Measurements from ENCODE around the gene MKRN1. TPM values are rescaled to one million over a fixed set of nuclear protein-coding genes. Genes with fewer than 3 reads are reported as not detected.
A peak's percentile ranks its signal among the peaks of the same experiment; 100 is the strongest.

MKRN1 gene
- 100 to 1,000 TPM in 1 of 4 donors, 10 to 100 TPM in 3; 82.9 to 128 (median 99.0) TPM for total RNA-seq
- polyA plus RNA-seq: 53.1 TPM
- long read RNA-seq, donor 1, transcript MKRN1-201 (8 exons, 3,151 nt): major isoform, 317 of 415 reads
- long read RNA-seq, donor 1, transcript MKRN1-202 (5 exons, 1,601 nt): minor isoform, 45 of 415 reads
- long read RNA-seq, donor 1, partial matches to known transcripts: 20 of 415 reads
- long read RNA-seq, donor 1, other reads (novel, unspliced or antisense): 29 of 415 reads
- long read RNA-seq, donor 2, transcript MKRN1-201 (8 exons, 3,151 nt): major isoform, 114 of 138 reads
- long read RNA-seq, donor 2, transcript MKRN1-202 (5 exons, 1,601 nt): minor isoform, 10 of 138 reads
- long read RNA-seq, donor 2, partial matches to known transcripts: 4 of 138 reads
- long read RNA-seq, donor 2, other reads (novel, unspliced or antisense): 8 of 138 reads
- long read RNA-seq, donor 3, transcript MKRN1-201 (8 exons, 3,151 nt): major isoform, 148 of 212 reads
- long read RNA-seq, donor 3, transcript MKRN1-202 (5 exons, 1,601 nt): minor isoform, 20 of 212 reads
- long read RNA-seq, donor 3, partial matches to known transcripts: 13 of 212 reads
- long read RNA-seq, donor 3, other reads (novel, unspliced or antisense): 28 of 212 reads
- long read RNA-seq, donor 4, transcript MKRN1-202 (5 exons, 1,601 nt): minor isoform, 26 of 198 reads
- long read RNA-seq, donor 4, transcript MKRN1-201 (8 exons, 3,151 nt): major isoform, 157 of 198 reads
- long read RNA-seq, donor 4, partial matches to known transcripts: 2 of 198 reads
- long read RNA-seq, donor 4, other reads (novel, unspliced or antisense): 12 of 198 reads

DNA sequence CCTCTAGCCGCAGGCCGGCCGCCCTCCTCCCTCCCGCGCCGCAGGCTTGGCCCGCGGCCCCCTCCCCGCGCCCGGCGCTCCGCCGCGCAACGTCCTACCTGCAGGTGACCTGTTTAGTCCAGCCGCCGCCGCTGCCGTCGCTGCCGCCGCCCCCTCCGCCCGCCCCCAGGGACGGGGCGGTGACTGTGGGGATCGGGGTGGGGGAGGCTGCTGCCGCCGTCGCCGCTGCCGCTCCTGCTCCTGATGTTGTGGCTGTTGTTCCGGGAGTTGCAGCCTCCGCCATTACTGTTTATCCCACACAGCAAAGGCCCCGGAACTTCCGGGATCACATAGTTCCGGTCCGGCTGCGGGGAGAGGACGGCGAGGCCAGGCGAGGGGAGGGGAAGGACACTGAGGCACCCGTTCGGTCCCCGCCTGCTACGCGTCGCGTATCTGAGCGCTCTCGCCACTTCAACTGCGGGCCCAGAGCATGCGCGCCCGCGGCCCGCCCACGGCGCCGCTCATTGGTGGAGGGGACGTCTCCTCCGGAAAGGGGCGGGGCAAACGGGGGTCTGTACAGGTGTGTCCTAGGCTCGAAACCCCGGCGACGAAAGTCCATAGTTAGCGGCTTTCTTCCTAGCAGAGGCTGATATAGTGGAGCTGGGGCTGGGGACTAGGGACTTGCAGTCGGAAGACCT is at the start of gene MKRN1:
MKRN1 (minus strand) TSS at position 444 of the 677 bp plus-strand sequence; CDS start at position 283, 161 bp downstream.
- peaks cover 3% of the 10 kb centered on the region for H3K4me1 ChIP-seq (ENCODE audit: control insufficient read depth, insufficient read depth, low read length)
- no peaks in the 10 kb centered on the region for H3K27me3 ChIP-seq (ENCODE audit: control insufficient read depth, insufficient read depth)
- peak within 1 kb of the TSS; percentile 73 for H3K27ac ChIP-seq (ENCODE audit: low read length)
- intact Hi-C loops (cut with DNase I): no loop called here
- DNase-seq: peak; percentile 95 to 98 (median 98)
- no peaks in the 10 kb centered on the region for H3K9me3 ChIP-seq (ENCODE audit: control insufficient read depth, low read length)
- H3K4me3 ChIP-seq (ENCODE audit: low read length): peak within 1 kb of the TSS; percentile 98
- peak; percentile 98 to 99 for ATAC-seq
- under 1% methylated on average over 70 of the region's 71 CpGs for WGBS

- Histone ChIP-seq H3K4me3 (ENCODE audit: low read length) (no peak overlapping the region), H3K4me1 (ENCODE audit: control insufficient read depth, insufficient read depth, low read length) (no peaks in the 10 kb centered on the region), H3K27me3 (ENCODE audit: control insufficient read depth, insufficient read depth) (no peaks in the 10 kb centered on the region), H3K9me3 (ENCODE audit: control insufficient read depth, low read length) (no peaks in the 10 kb centered on the region), H3K27ac (ENCODE audit: low read length) (no peak overlapping the region)
- intact Hi-C loops (cut with DNase I): no loop called here
- no peak for DNase-seq
- WGBS: 79% methylated on average over 31 of the region's 31 CpGs
- ATAC-seq: peak in 1 of 2 donors; percentile 37
These were observed 47.7 kb upstream of the MKRN1 start for GRCh38 chr7:140526787-140527664.

DNA sequence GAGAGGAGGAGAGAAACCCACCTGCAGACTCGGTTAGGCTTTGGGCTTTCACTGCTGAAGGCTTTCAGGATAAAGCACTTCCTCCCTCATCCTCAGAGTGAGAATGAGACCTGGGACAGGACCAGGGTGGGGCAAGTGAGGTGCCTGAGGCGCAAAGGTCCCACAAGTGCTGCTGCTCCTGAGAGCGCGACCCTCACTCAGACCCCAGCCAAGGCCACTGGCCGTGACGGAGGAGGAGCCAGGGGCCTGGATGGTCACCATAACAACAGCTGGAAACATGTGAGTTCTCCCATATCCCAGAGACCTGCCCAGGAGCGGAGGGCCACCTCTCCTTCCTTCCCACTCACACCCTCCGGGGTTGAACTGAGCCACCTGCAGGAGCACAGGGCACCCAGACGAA is 46.9 kb upstream of the MKRN1 start:
- no peaks in the 10 kb centered on the region for H3K27me3 ChIP-seq (ENCODE audit: control insufficient read depth, insufficient read depth)
- H3K4me1 ChIP-seq (ENCODE audit: control insufficient read depth, insufficient read depth, low read length): no peaks in the 10 kb centered on the region
- H3K27ac ChIP-seq (ENCODE audit: low read length): no peak overlapping the region
- WGBS: 83% methylated on average over 9 of the region's 9 CpGs
- ATAC-seq (no peak), DNase-seq (no peak)
- H3K4me3 ChIP-seq (ENCODE audit: low read length): no peak overlapping the region
- intact Hi-C loops (cut with DNase I): no loop called here
- no peaks in the 10 kb centered on the region for H3K9me3 ChIP-seq (ENCODE audit: control insufficient read depth, low read length)

DNA sequence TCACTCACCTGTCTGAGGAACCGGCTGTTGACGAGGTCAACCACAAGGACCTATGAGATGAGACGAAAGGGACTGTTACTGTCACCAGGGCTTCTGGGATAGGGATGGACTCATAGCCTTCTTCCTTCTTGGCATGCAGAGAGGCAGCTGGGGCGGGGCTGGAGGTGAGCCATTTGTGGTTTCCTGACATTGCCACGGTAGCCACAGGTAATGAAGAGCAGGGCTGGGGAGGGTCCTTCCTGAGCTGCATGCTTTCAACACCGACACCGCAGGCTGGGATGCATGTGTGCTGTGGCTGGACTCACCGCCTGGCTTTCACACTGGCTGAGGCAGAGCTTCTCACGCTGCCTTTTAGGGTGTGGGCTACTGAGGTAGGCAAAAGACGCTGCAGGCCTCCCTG is 46.4 kb upstream of the MKRN1 start:
- WGBS: 80% methylated on average over 10 of the region's 10 CpGs
- Histone ChIP-seq H3K27me3 (ENCODE audit: control insufficient read depth, insufficient read depth) (no peaks in the 10 kb centered on the region), H3K27ac (ENCODE audit: low read length) (no peak overlapping the region), H3K4me1 (ENCODE audit: control insufficient read depth, insufficient read depth, low read length) (no peaks in the 10 kb centered on the region), H3K4me3 (ENCODE audit: low read length) (no peak overlapping the region), H3K9me3 (ENCODE audit: control insufficient read depth, low read length) (no peaks in the 10 kb centered on the region)
- no peak for ATAC-seq
- no peak for DNase-seq
- intact Hi-C loops (cut with DNase I): no loop called here

DNA sequence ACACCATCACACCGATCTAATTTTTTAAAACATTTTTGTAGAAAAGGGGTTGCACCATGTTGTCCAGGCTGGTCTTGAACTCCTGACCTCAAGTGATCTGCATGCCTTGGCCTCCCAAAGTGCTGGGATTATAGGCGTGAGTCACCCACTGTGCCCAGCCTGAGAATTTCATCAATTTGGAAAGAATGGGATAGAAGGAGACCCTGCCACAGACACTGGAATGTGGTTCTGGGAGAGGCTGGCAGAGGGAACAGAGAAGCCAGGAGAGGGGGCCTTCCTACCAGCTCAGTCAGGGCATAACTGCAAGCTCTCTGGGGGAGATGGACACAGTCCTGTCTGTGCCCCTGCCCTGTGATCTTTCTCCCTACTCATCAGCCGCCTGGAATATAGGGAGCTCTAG is 42.1 kb upstream of the MKRN1 start:
- Histone ChIP-seq H3K9me3 (ENCODE audit: control insufficient read depth, low read length) (no peaks in the 10 kb centered on the region), H3K27me3 (ENCODE audit: control insufficient read depth, insufficient read depth) (no peaks in the 10 kb centered on the region), H3K4me1 (ENCODE audit: control insufficient read depth, insufficient read depth, low read length) (no peaks in the 10 kb centered on the region), H3K4me3 (ENCODE audit: low read length) (no peak overlapping the region), H3K27ac (ENCODE audit: low read length) (no peak overlapping the region)
- 91% methylated on average over 3 of the region's 3 CpGs for WGBS
- no peak for ATAC-seq
- intact Hi-C loops (cut with DNase I): no loop called here
- no peak for DNase-seq

DNA sequence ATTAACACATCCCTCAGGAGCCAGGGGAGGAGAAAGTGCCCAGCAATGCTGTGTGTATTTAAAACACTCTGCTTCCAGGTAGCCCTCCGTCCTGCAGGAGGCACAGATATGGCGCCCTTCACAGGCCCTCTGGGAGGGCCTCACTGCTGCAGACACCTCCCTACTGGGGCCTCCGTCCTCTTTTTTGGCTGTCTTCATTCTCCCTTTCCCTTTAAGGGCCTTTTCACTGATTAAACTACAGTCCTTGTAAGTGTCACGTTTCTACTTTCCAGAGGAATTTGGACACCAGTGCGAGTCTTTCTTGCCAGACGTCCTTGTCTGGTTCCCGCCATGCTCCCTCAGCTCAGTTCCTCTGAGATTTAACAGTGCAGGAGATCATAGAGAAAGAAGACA is 39.7 kb upstream of the MKRN1 start:
- peak; percentile 33 to 54 for ATAC-seq
- DNase-seq: peak in 2 of 3 donors; percentile 56 to 58
- Histone ChIP-seq H3K4me1 (ENCODE audit: control insufficient read depth, insufficient read depth, low read length) (no peaks in the 10 kb centered on the region), H3K27ac (ENCODE audit: low read length) (peak overlapping the region; percentile 55), H3K27me3 (ENCODE audit: control insufficient read depth, insufficient read depth) (no peaks in the 10 kb centered on the region), H3K4me3 (ENCODE audit: low read length) (no peak overlapping the region), H3K9me3 (ENCODE audit: control insufficient read depth, low read length) (no peaks in the 10 kb centered on the region)
- 46% methylated on average over 7 of the region's 7 CpGs for WGBS
- intact Hi-C loops (cut with DNase I): loop anchor here in 2 of 4 donors (2.0 kb wide), 2 partner anchors 134 to 136 kb away; no protein-coding TSS in a partner anchor

GRCh38 chr7:140518370-140519006 is 39.2 kb upstream of the MKRN1 start:
- WGBS: 66% methylated on average over 15 of the region's 15 CpGs
- no peaks in the 10 kb centered on the region for H3K9me3 ChIP-seq (ENCODE audit: control insufficient read depth, low read length)
- H3K27ac ChIP-seq (ENCODE audit: low read length): peak overlapping the region; percentile 26
- no peak overlapping the region for H3K4me3 ChIP-seq (ENCODE audit: low read length)
- H3K4me1 ChIP-seq (ENCODE audit: control insufficient read depth, insufficient read depth, low read length): no peaks in the 10 kb centered on the region
- DNase-seq (peak in 1 of 3 donors; percentile 65), ATAC-seq (peak; percentile 5 to 24)
- no peaks in the 10 kb centered on the region for H3K27me3 ChIP-seq (ENCODE audit: control insufficient read depth, insufficient read depth)
- intact Hi-C loops (cut with DNase I): loop anchor here in 3 of 4 donors (1.0 to 2.0 kb wide), 3 partner anchors 134 to 136 kb away; no protein-coding TSS in a partner anchor

GRCh38 chr7:140517546-140518369 is 38.5 kb upstream of the MKRN1 start:
- 46% methylated on average over 31 of the region's 31 CpGs for WGBS
- ATAC-seq: peak; percentile 94 to 95
- no peak overlapping the region for H3K4me3 ChIP-seq (ENCODE audit: low read length)
- H3K9me3 ChIP-seq (ENCODE audit: control insufficient read depth, low read length): no peaks in the 10 kb centered on the region
- no peaks in the 10 kb centered on the region for H3K27me3 ChIP-seq (ENCODE audit: control insufficient read depth, insufficient read depth)
- H3K4me1 ChIP-seq (ENCODE audit: control insufficient read depth, insufficient read depth, low read length): no peaks in the 10 kb centered on the region
- H3K27ac ChIP-seq (ENCODE audit: low read length): no peak overlapping the region
- peak; percentile 93 to 97 (median 96) for DNase-seq
- intact Hi-C loops (cut with DNase I): loop anchor here (1.0 to 2.0 kb wide), 3 partner anchors 135 to 137 kb away; no protein-coding TSS in a partner anchor

DNA sequence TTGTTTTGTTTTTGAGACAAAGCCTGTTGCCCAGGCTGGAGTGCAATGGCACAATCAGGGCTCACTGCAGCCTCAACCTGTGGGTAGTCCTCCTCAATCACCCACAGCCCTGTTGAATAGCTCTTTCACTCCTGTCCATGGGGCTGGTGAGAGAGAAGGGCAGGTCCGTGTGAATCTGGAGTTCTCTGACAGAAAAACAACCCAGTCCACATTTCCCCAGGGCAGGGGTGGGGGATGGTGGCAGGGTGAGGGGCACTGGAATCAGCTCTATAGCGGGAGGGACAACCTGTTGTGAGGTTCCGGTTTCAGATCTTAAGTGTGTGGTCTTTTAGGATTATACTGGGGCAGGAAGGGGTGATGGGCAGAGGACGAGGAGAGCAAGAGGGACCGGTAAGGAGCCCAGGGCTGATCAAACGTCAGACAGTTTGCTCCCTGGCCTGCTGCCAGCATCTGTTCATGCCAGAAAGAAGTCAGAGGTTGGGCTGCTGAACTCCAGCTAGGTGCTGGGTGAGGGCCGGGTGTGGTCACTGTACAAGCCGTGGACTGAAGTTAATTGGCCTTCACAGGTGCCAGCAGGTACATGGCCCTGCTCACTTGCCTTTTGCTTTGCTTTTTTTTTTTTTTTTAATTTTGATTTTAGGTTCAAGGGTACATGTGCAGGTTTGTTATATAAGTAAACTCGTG is 33.2 kb upstream of the MKRN1 start:
- no peaks in the 10 kb centered on the region for H3K27me3 ChIP-seq (ENCODE audit: control insufficient read depth, insufficient read depth)
- DNase-seq (peak; percentile 46 to 73 (median 71)), ATAC-seq (peak; percentile 52 to 56)
- H3K9me3 ChIP-seq (ENCODE audit: control insufficient read depth, low read length): no peaks in the 10 kb centered on the region
- intact Hi-C loops (cut with DNase I): no loop called here
- H3K27ac ChIP-seq (ENCODE audit: low read length): no peak overlapping the region
- no peaks in the 10 kb centered on the region for H3K4me1 ChIP-seq (ENCODE audit: control insufficient read depth, insufficient read depth, low read length)
- 29% methylated on average over 9 of the region's 9 CpGs for WGBS
- H3K4me3 ChIP-seq (ENCODE audit: low read length): no peak overlapping the region
